HepG2 (cell line): ENCODE measurements around the gene ADH4. TPM values are rescaled to one million over a fixed set of nuclear protein-coding genes. Genes with fewer than 3 reads are reported as not detected.

Experiments
- ATAC-seq: fragments of 200-7000 bp; cut with Tn5 transposase; 3 replicates; pipeline ENCODE4 v1.9.1; 2020; ENCODE audit warnings: mild to moderate bottlenecking, moderate library complexity
- BruUV-seq: library from RNA; stranded (reverse); fragments of 400-500 nt; replicated peaks from 2 replicates; lab custom pipeline; 2021; lab: Mats Ljungman, UMichigan
- CTCF ChIA-PET: fragments of 300-600 bp; formaldehyde crosslinking; extraction: SDS; loops from one replicate; lab custom pipeline; 2021; ENCODE audit warnings: low total read pairs, inconsistent platforms, low intra/inter-chr PET ratio; lab: Yijun Ruan, JAX
- POLR2A ChIA-PET: fragments of 350-600 bp; sonication (Branson Sonifier 250); formaldehyde crosslinking; loops from one replicate; lab custom pipeline; 2020; ENCODE audit warnings: antibody characterized with exemption, inconsistent platforms; lab: Yijun Ruan, JAX
- DNase-seq: peaks from one replicate; pipeline ENCODE4 v3.0.0-alpha.2; 2015; ENCODE audit warnings: low spot score
- FAIRE-seq: peaks from 3 replicates; lab custom pipeline; 2011; peaks lifted over from hg19 to GRCh38; lab: Jason Lieb, UNC
- H2AFZ ChIP-seq: one replicate; pipeline ENCODE4 v1.6.1; 2011; ENCODE audit warnings: low read length, inconsistent platforms
- H3K27ac ChIP-seq: fragments of 300-600 bp; 3 replicates; pipeline ENCODE4 v1.8.0; 2011; ENCODE audit warnings: mixed run types, mild to moderate bottlenecking, mixed read lengths, low read length, inconsistent platforms; ENCODE audit not compliant: insufficient read depth; ENCODE audit errors: extremely low read length
- H3K27me3 ChIP-seq, 2 experiments: fragments of 200-600 bp in 1 of 2; 2 replicates in 1 of 2; 3 replicates in 1 of 2; pipeline versions ENCODE4 v1.6.0 to v1.8.0; 2011; ENCODE audit warnings: low read length in 2 of 2, mild to moderate bottlenecking in 2 of 2, moderate library complexity in 2 of 2, inconsistent platforms in 1 of 2; ENCODE audit not compliant: insufficient read depth in 2 of 2, control insufficient read depth in 1 of 2
- H3K36me3 ChIP-seq, 2 experiments: fragments of 200-600 bp in 1 of 2; replicated peaks in 1 of 2; 2 replicates in 1 of 2; 3 replicates in 1 of 2; pipeline versions ENCODE4 v1.5.1 to v1.8.0; 2011; ENCODE audit warnings: low read length in 2 of 2, inconsistent platforms in 1 of 2; ENCODE audit not compliant: insufficient read depth in 2 of 2, control insufficient read depth in 1 of 2
- H3K4me1 ChIP-seq: 2 replicates; pipeline ENCODE4 v1.5.1; 2012; ENCODE audit warnings: low read length, inconsistent platforms; ENCODE audit not compliant: insufficient read depth
- H3K4me2 ChIP-seq: 2 replicates; pipeline ENCODE4 v1.6.0; 2011; ENCODE audit warnings: low read depth, low read length, inconsistent platforms
- H3K4me3 ChIP-seq, 3 experiments: fragments of 200-600 bp in 1 of 3; sonication (generic), shearing (Covaris generic) in 1 of 3; replicated peaks in 1 of 3; 2 replicates each; pipeline ENCODE4 v1.5.1; 2011 to 2016; ENCODE audit warnings: low read length in 3 of 3, inconsistent platforms in 2 of 3, low read depth in 2 of 3, mild to moderate bottlenecking in 2 of 3, control low read depth in 1 of 3, mixed read lengths in 1 of 3; ENCODE audit not compliant: insufficient read depth in 1 of 3
- H3K79me2 ChIP-seq: one replicate; pipeline ENCODE4 v1.6.1; 2011; ENCODE audit warnings: low read length, inconsistent platforms; ENCODE audit not compliant: insufficient read depth
- H3K9ac ChIP-seq: 2 replicates; pipeline ENCODE4 v1.6.0; 2011; ENCODE audit warnings: mild to moderate bottlenecking, low read depth, low read length, inconsistent platforms; ENCODE audit not compliant: insufficient read depth
- H3K9me3 ChIP-seq: 2 replicates; pipeline ENCODE4 v1.5.1; 2012; ENCODE audit warnings: mild to moderate bottlenecking, low read length
- H4K20me1 ChIP-seq: 2 replicates; pipeline ENCODE4 v1.6.0; 2011; ENCODE audit warnings: inconsistent platforms, mild to moderate bottlenecking, low read length, moderate library complexity; ENCODE audit not compliant: insufficient read depth
- CAMTA2 ChIP-seq: sonication (generic); formaldehyde crosslinking; IDR thresholded peaks from 2 replicates; pipeline ENCODE4 v1.4.0; 2020; ENCODE audit warnings: mild to moderate bottlenecking, missing genetic modification reagents, borderline replicate concordance
- ELF4 ChIP-seq: sonication (generic); formaldehyde crosslinking; IDR thresholded peaks from 2 replicates; pipeline ENCODE4 v1.5.0; 2020; ENCODE audit warnings: missing genetic modification reagents, mild to moderate bottlenecking, moderate library complexity, borderline replicate concordance
- SCMH1 ChIP-seq: sonication (generic); formaldehyde crosslinking; IDR thresholded peaks from 2 replicates; pipeline ENCODE4 v1.9.0; 2021; ENCODE audit warnings: missing genetic modification reagents, mild to moderate bottlenecking, borderline replicate concordance
- ZC3H13 ChIP-seq: sonication (generic); formaldehyde crosslinking; IDR thresholded peaks from 2 replicates; pipeline ENCODE4 v1.8.1; 2023; ENCODE audit warnings: mild to moderate bottlenecking, missing genetic modification reagents, moderate library complexity
- ZMAT3 ChIP-seq: sonication (generic); formaldehyde crosslinking; conservative IDR thresholded peaks from 2 replicates; pipeline ENCODE4 v1.7.0; 2021; ENCODE audit warnings: missing genetic modification reagents
- ZNF703 ChIP-seq: sonication (generic); formaldehyde crosslinking; IDR thresholded peaks from 2 replicates; pipeline ENCODE4 v1.5.1; 2020; ENCODE audit warnings: missing genetic modification reagents, mild to moderate bottlenecking, moderate library complexity, borderline replicate concordance
- WGBS: methylation state at CpG from one replicate; pipeline ENCODE4 v1.1.6; 2017; ENCODE audit warnings: low lambda C conversion rate; 5-methylcytosine and 5-hydroxymethylcytosine counted together
- in situ Hi-C: cut with HindIII; loops from 2 replicates; pipeline ENCODE4 v1.10.0; 2017; ENCODE audit warnings: low pct_unique_long_range_greater_than_20kb; ENCODE audit not compliant: extremely low pct_ligation_motif_present
- intact Hi-C: fragments of 100-400 bp; cut with micrococcal nuclease; formaldehyde crosslinking; loops from one replicate; pipeline ENCODE4 v1.10.0; 2022; ENCODE audit not compliant: unreplicated experiment
- polyA plus RNA-seq, 8 experiments: library from polyadenylated mRNA; depleted of rRNA in 3 of 8; stranded (reverse) in 7 of 8; unstranded in 1 of 8; fragments of >200 nt; fragmentation: Illumina TruSeq in 4 of 8; extraction: Trizol in 4 of 8; gene quantifications; 2 replicates each; pipeline versions ENCODE4 v1.2.1 to v1.2.3, GENCODE V29; 2011 to 2016; ENCODE audit warnings: low read depth in 4 of 8, missing spikeins in 1 of 8, mixed read lengths in 1 of 8; ENCODE audit not compliant: insufficient read depth in 1 of 8
- total RNA-seq, 5 experiments: library from RNA; depleted of rRNA; stranded (reverse); fragments of >200 nt; fragmentation: Illumina TruSeq; extraction: Trizol; gene quantifications; 2 replicates each; pipeline ENCODE4 v1.2.3, GENCODE V29; 2016; ENCODE audit warnings: low read depth in 1 of 5
- TF ChIP-seq, protein P1 (sequence below): sonication (generic); formaldehyde crosslinking; IDR thresholded peaks from 2 replicates; pipeline ENCODE4 v1.8.1; 2022; ENCODE audit warnings: low read depth, mild to moderate bottlenecking, missing genetic modification reagents
- TF ChIP-seq, protein P2 (sequence below): sonication (generic); formaldehyde crosslinking; IDR thresholded peaks from 2 replicates; pipeline ENCODE4 v1.8.1; 2023; ENCODE audit warnings: mild to moderate bottlenecking, missing genetic modification reagents
- TF ChIP-seq, protein P3 (sequence below): fragments of 450-650 bp; IDR thresholded peaks from 2 replicates; pipeline ENCODE4 v1.6.1; 2017
- TF ChIP-seq, protein P4 (sequence below): sonication (generic); formaldehyde crosslinking; conservative IDR thresholded peaks from 2 replicates; pipeline ENCODE4 v1.8.0; 2022; ENCODE audit warnings: mild to moderate bottlenecking, moderate library complexity, missing genetic modification reagents

The ADH4 gene
- total and polyA plus RNA-seq, 2 of the 13 experiments (the other 11 are each of a cell fraction or from before 2014, with no cell fraction given): 24.3 to 31.1 TPM

DNA sequence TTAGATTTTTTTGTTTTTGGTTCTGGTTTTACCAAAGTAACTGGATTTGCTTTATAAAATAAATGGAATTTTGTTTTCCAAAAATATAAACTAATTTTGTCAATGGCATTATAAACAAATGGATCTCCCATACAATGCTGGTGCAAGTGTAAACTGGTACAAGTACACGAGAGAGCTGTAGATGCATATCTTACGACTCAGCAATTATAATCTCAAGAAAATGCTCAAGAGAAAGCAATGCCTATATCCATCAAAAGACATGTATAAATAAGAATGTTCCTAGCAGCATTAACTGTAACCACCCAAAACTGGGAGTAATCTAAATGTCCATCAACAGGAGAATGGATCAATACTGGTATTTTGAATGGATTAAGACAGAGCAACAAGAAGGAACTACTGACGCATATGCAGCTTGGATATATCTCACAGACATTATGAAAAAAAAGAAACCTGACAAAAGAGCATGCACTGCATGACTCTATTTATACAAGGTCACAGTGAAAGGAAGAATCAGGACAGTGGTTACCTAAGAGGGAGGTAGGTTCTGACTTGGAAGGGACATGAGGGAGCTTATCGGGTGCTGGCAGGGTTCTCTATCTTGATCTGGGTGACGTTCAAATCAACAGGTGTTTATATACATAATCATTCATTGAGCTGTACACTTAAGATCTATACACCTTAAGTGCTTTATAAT lies 65.0 kb downstream of the ADH4 start (continued):
- TF ChIP-seq SCMH1 (CRISPR knock-in tag) (no peak), ZNF703 (CRISPR knock-in tag) (no peak)

DNA sequence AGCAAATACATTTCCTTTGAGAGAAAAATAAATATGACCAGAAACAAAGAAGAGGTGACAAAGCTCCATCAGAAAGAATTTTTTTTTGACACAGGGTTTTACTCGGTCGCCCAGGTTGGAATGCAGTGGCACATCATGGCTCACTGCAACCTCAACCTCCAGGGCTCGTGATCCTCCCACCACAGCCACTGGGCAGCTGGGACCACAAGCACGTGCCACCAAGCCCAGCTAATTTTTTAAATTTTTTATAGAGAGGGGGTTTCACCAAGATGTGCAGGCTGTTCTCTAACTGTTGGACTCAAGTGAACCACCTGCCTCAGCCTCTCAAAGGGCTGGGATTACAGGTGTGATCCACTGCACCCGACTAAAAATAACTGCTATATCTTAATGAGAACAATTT lies 65.8 kb downstream of the ADH4 start:
- peaks cover 62% of the 10 kb centered on the region for H3K4me1 ChIP-seq
- TF ChIP-seq, protein P1, sequence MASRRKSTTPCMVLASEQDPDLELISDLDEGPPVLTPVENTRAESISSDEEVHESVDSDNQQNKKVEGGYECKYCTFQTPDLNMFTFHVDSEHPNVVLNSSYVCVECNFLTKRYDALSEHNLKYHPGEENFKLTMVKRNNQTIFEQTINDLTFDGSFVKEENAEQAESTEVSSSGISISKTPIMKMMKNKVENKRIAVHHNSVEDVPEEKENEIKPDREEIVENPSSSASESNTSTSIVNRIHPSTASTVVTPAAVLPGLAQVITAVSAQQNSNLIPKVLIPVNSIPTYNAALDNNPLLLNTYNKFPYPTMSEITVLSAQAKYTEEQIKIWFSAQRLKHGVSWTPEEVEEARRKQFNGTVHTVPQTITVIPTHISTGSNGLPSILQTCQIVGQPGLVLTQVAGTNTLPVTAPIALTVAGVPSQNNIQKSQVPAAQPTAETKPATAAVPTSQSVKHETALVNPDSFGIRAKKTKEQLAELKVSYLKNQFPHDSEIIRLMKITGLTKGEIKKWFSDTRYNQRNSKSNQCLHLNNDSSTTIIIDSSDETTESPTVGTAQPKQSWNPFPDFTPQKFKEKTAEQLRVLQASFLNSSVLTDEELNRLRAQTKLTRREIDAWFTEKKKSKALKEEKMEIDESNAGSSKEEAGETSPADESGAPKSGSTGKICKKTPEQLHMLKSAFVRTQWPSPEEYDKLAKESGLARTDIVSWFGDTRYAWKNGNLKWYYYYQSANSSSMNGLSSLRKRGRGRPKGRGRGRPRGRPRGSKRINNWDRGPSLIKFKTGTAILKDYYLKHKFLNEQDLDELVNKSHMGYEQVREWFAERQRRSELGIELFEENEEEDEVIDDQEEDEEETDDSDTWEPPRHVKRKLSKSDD (CRISPR knock-in tag): no peak
- TF ChIP-seq, protein P2, sequence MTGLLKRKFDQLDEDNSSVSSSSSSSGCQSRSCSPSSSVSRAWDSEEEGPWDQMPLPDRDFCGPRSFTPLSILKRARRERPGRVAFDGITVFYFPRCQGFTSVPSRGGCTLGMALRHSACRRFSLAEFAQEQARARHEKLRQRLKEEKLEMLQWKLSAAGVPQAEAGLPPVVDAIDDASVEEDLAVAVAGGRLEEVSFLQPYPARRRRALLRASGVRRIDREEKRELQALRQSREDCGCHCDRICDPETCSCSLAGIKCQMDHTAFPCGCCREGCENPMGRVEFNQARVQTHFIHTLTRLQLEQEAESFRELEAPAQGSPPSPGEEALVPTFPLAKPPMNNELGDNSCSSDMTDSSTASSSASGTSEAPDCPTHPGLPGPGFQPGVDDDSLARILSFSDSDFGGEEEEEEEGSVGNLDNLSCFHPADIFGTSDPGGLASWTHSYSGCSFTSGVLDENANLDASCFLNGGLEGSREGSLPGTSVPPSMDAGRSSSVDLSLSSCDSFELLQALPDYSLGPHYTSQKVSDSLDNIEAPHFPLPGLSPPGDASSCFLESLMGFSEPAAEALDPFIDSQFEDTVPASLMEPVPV (CRISPR knock-in tag): no peak
- TF ChIP-seq ELF4 (CRISPR knock-in tag) (no peak), CAMTA2 (CRISPR knock-in tag) (no peak), ZC3H13 (CRISPR knock-in tag) (no peak), ZMAT3 (CRISPR knock-in tag) (no peak)
- TF ChIP-seq, protein P3, sequence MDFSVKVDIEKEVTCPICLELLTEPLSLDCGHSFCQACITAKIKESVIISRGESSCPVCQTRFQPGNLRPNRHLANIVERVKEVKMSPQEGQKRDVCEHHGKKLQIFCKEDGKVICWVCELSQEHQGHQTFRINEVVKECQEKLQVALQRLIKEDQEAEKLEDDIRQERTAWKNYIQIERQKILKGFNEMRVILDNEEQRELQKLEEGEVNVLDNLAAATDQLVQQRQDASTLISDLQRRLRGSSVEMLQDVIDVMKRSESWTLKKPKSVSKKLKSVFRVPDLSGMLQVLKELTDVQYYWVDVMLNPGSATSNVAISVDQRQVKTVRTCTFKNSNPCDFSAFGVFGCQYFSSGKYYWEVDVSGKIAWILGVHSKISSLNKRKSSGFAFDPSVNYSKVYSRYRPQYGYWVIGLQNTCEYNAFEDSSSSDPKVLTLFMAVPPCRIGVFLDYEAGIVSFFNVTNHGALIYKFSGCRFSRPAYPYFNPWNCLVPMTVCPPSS: no peak
- TF ChIP-seq, protein P4, sequence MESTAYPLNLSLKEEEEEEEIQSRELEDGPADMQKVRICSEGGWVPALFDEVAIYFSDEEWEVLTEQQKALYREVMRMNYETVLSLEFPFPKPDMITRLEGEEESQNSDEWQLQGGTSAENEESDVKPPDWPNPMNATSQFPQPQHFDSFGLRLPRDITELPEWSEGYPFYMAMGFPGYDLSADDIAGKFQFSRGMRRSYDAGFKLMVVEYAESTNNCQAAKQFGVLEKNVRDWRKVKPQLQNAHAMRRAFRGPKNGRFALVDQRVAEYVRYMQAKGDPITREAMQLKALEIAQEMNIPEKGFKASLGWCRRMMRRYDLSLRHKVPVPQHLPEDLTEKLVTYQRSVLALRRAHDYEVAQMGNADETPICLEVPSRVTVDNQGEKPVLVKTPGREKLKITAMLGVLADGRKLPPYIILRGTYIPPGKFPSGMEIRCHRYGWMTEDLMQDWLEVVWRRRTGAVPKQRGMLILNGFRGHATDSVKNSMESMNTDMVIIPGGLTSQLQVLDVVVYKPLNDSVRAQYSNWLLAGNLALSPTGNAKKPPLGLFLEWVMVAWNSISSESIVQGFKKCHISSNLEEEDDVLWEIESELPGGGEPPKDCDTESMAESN: no peak
- TF ChIP-seq, all 625 proteins: peak for 0
- Histone ChIP-seq H3K9ac (no peak overlapping the region), H3K36me3 (peaks cover 20 to 89% of the 10 kb centered on the region in 2 experiments), H2AFZ (no peak overlapping the region), H4K20me1 (0 out of 2 replicates have a peak, but pooled peaks cover under 1% of the 10 kb centered on the region), H3K27ac (no peak overlapping the region), H3K9me3 (no peaks in the 10 kb centered on the region), H3K27me3 (no peaks in the 10 kb centered on the region), H3K4me2 (no peak overlapping the region), H3K4me3 (no peak overlapping the region), H3K79me2 (peaks cover 21% of the 10 kb centered on the region)
- in situ Hi-C loops (no loop called here), intact Hi-C loops (loop anchor here (5.0 kb wide), 1 partner anchor 809 kb away; no protein-coding TSS in a partner anchor)
- no peak for ATAC-seq
- CTCF ChIA-PET: no interaction called here
- DNase-seq: no peak
- BruUV-seq: no TSS peak
- WGBS: 99% methylated on average over 5 of the region's 5 CpGs
- POLR2A ChIA-PET: interaction anchor here (1.2 to 1.5 kb wide), 3 partner anchors 10 to 66 kb away, joined by 3 to 6 read pairs (median 4); partner anchors contain the start of genes ADH4 and ADH5
- FAIRE-seq: no peak
